Esophagus muscularis mucosa (tissue), 3 donors: ENCODE measurements around the gene ETV1.

Experiments used
- CTCF ChIP-seq, 3 experiments: fragments of 200-600 bp in 2 of 3; fragments of 450-650 bp in 1 of 3; sonication (generic) in 2 of 3; IDR thresholded peaks; one replicate each; pipeline ENCODE4 v1.5.1; 2017 to 2019; ENCODE audit warnings: antibody characterized with exemption in 3 of 3, mild to moderate bottlenecking in 2 of 3, moderate library complexity in 1 of 3
- POLR2AphosphoS5 ChIP-seq, 2 donors: sonication (generic); formaldehyde crosslinking; IDR thresholded peaks; one replicate each; pipeline ENCODE4 v1.6.1; 2017; ENCODE audit warnings: antibody characterized with exemption in 2 of 2

DNA sequence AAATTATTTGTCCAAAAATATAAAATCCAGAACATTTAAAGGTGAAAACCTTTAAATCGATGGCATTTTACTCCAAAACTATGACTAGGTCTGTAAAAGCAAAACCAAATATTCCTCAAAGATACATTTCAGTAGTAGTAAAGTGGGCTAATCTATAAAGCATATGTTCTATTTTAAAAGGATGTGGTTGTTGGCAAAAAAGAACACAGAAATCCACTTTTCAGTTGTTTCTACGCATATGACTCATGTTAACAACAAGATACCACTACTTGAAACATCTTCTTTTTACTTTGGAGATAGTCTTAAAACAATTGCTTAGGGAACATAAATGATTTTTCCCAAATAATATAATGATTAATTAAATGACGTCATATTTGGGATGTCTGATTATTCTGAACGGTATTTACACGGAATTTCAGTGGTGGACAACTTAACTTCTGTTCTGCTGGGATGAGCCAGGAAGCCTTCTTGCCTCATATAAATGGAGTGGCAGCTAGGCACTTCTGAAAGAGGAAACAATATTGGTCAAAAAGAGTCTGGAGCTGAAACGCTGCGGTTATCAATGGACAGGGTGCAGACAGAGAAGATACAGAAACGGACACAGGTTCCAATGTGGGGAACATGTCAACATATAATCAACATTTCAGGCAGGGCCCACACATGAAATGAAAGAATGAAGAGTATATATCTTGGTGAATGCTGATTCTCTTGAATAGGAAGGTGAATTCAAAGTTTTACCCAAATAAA, 78.5 kb downstream of the ETV1 start:
- TF ChIP-seq CTCF (IDR thresholded peaks at IDR 0.05) = no peak
- no peak for TF ChIP-seq POLR2AphosphoS5 (IDR thresholded peaks at IDR 0.05)
